TTC549 (cell line): ENCODE data around the gene NPW.
"Not testable (repeated sequence)": the region's sequence is repeated elsewhere in the genome, so short reads cannot be mapped to it uniquely, and the experiment has no call there.

Source experiments
- FAIRE-seq: peaks from 2 replicates; lab custom pipeline; 2012; peaks lifted over from hg19 to GRCh38; lab: Jason Lieb, UNC

NPW gene

GRCh38 chr16:2023092-2024031 lies 3.8 kb downstream of the NPW start:
- no peak for FAIRE-seq

GRCh38 chr16:2024032-2024420 lies 4.4 kb downstream of the NPW start:
- FAIRE-seq = no peak

GRCh38 chr16:2025251-2025650 lies 5.7 kb downstream of the NPW start:
- FAIRE-seq = no peak

- no peak for FAIRE-seq
Measured at GRCh38 chr16:2025878-2026460, 6.4 kb downstream of the NPW start.

GRCh38 chr16:2026461-2027023 lies 7.0 kb downstream of the NPW start, which contains the start of gene NHERF2:
Gene NHERF2 (plus strand): TSS chr16:2026902. CDS start chr16:2027006, 104 bp downstream.
- no peak for FAIRE-seq

GRCh38 chr16:2027024-2028010 lies 7.7 kb downstream of the NPW start:
- no peak for FAIRE-seq

GRCh38 chr16:2028146-2028545 lies 8.6 kb downstream of the NPW start:
- FAIRE-seq = no peak

- FAIRE-seq = no peak
Measured at GRCh38 chr16:2028620-2029220, 9.1 kb downstream of the NPW start.

- FAIRE-seq = no peak
Measured at GRCh38 chr16:2029350-2029749, 9.8 kb downstream of the NPW start.

- no peak for FAIRE-seq
Measured at GRCh38 chr16:2030036-2030435, 10.5 kb downstream of the NPW start.

- FAIRE-seq = no peak
Measured at GRCh38 chr16:2031081-2031577, 11.5 kb downstream of the NPW start.

- no peak for FAIRE-seq
Measured at GRCh38 chr16:2032285-2033056, 12.9 kb downstream of the NPW start.

- no peak for FAIRE-seq
Measured at GRCh38 chr16:2033057-2033908, 13.7 kb downstream of the NPW start.

- FAIRE-seq = not testable (repeated sequence)
Measured at GRCh38 chr16:2033909-2034695, 14.5 kb downstream of the NPW start.

GRCh38 chr16:2034696-2035430 lies 15.3 kb downstream of the NPW start:
- no peak for FAIRE-seq

- no peak for FAIRE-seq
Measured at GRCh38 chr16:2035431-2036199, 16.0 kb downstream of the NPW start.
